Right lobe of liver (tissue), 6 donors: Measurements from ENCODE around the gene TYROBP. TPM values are rescaled to one million over a fixed set of nuclear protein-coding genes. Genes with fewer than 3 reads are reported as not detected.

Experiments used
- ATAC-seq, 4 donors: fragments of 200-7000 bp; cut with Tn5 transposase; one replicate each; pipeline ENCODE4 v1.9.1; 2020; ENCODE audit warnings: mild to moderate bottlenecking in 4 of 4, moderate library complexity in 4 of 4
- DNase-seq, 3 donors: peaks; one replicate each; pipeline ENCODE4 v3.0.0-alpha.2; 2020
- H3K27ac ChIP-seq, 3 donors: fragments of 200-600 bp; one replicate each; pipeline ENCODE4 v1.8.0; 2022
- H3K27me3 ChIP-seq, 2 donors: fragments of 200-600 bp; one replicate each; pipeline ENCODE4 v1.8.0; 2022
- H3K36me3 ChIP-seq, 4 donors: fragments of 200-600 bp; sonication (generic) in 1 of 4; one replicate each; pipeline versions ENCODE4 v1.5.1 to v1.8.0; 2017 to 2022; ENCODE audit warnings: control low read depth in 1 of 4
- H3K4me1 ChIP-seq, 4 donors: fragments of 200-600 bp; sonication (generic) in 1 of 4; one replicate each; pipeline versions ENCODE4 v1.5.1 to v1.8.0; 2017 to 2022; ENCODE audit warnings: control low read depth in 1 of 4
- H3K4me3 ChIP-seq, 3 donors: fragments of 200-600 bp; one replicate each; pipeline ENCODE4 v1.8.0; 2022
- H3K9me3 ChIP-seq, 4 donors: fragments of 200-600 bp; sonication (generic) in 1 of 4; one replicate each; pipeline versions ENCODE4 v1.5.1 to v1.8.0; 2017 to 2022; ENCODE audit warnings: control low read depth in 1 of 4
- POLR2A ChIP-seq: fragments of 450-650 bp; IDR thresholded peaks from one replicate; pipeline ENCODE4 v1.6.1; 2017; ENCODE audit warnings: antibody characterized with exemption, mild to moderate bottlenecking
- WGBS: methylation state at CpG from one replicate; pipeline ENCODE4 v1.1.6; 2018; ENCODE audit warnings: low coverage, low lambda C conversion rate; ENCODE audit not compliant: insufficient coverage; ENCODE audit errors: missing lambda C conversion rate; 5-methylcytosine and 5-hydroxymethylcytosine counted together
- intact Hi-C, 2 donors: fragments of 100-400 bp; cut with DNase I; formaldehyde crosslinking; loops; one replicate each; pipeline versions ENCODE4 v1.11.2 to v1.14.1; 2022
- total RNA-seq, 6 experiments: library from RNA; depleted of rRNA in 2 of 6; stranded (reverse); fragments of >200 nt in 2 of 6; fragmentation: NEBNext Ultra II Directional in 3 of 6; extraction: Animal tissue kit (Norgen Biotek cat#: 25700) in 3 of 6; gene quantifications; one replicate each; pipeline versions ENCODE4 v1.1.0 to v1.2.4, GENCODE V29; 2016 to 2023
- TF ChIP-seq, protein P1 (sequence below), 4 donors: fragments of 200-600 bp in 3 of 4; fragments of 450-650 bp in 1 of 4; IDR thresholded peaks; one replicate each; pipeline versions ENCODE4 v1.5.1 to v1.8.0; 2016 to 2022; ENCODE audit warnings: antibody characterized with exemption in 4 of 4, mild to moderate bottlenecking in 2 of 4
- donor health status: DM: no; HTN: yes; CAD: no.
- donor health status: DM: no; HTN: no; CAD: no.
- donor health status: DM: no; HTN: no; CAD: no.
- donor health status: DM: no; HTN: yes; CAD: no.
- donor health status: DM: no; HTN: yes; CAD: no.

The TYROBP gene
- total RNA-seq, 6 experiments from 2014 or later = 15.6 to 77.8 (median 29.7) TPM

DNA sequence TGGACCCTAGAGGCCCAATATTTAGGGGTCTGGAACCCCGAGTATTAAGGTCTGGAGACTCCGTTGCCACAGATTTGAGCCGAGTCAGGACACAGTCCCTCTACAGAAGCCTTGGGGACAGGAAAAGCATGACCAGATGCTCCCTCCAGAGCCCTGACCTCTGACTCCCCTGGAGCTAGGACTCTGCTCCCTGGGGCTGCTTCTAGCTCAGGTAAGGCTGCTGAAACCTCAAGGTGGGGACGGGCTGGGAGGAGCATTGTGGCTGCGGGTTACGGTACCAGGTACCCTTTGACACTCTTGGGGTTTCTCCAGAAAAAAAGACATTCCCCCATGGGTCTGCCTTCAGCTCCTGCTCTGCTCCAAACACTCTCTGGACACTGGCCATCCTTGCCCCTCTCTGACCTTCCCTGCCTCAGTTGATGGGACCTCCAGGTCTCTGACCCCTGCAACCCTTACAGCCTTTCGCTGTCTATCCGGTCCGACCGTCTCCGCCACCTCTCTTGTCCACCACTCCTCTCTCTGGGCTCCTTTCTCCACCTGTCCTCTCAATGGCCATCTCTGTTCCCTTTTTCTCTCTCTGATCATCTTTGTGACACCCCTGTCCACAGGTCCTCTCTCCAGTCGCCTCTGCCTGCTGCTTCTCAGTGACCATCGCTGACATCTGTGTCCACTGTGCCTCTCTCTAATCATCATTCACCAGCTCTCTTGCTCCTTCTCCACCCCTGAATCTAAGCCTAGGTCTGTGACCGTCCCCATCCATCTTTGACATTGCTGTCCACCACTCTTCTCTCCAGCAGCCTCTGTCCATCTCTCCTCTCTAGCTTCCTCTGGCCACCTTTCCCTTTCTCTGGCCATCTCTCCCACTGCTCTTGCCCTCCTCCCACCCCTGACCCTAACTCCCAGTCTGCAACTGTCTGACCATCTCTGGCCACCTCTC, 29.5 kb upstream of the TYROBP start:
- TF ChIP-seq, protein P1, sequence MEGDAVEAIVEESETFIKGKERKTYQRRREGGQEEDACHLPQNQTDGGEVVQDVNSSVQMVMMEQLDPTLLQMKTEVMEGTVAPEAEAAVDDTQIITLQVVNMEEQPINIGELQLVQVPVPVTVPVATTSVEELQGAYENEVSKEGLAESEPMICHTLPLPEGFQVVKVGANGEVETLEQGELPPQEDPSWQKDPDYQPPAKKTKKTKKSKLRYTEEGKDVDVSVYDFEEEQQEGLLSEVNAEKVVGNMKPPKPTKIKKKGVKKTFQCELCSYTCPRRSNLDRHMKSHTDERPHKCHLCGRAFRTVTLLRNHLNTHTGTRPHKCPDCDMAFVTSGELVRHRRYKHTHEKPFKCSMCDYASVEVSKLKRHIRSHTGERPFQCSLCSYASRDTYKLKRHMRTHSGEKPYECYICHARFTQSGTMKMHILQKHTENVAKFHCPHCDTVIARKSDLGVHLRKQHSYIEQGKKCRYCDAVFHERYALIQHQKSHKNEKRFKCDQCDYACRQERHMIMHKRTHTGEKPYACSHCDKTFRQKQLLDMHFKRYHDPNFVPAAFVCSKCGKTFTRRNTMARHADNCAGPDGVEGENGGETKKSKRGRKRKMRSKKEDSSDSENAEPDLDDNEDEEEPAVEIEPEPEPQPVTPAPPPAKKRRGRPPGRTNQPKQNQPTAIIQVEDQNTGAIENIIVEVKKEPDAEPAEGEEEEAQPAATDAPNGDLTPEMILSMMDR (IDR thresholded peaks at IDR 0.05) = no peak
- no peak for TF ChIP-seq POLR2A
- DNase-seq = peak in 1 of 3 donors; percentile 43
- no peaks in the 10 kb centered on the region for H3K27me3 ChIP-seq
- WGBS = 30% methylated on average over 13 of the region's 14 CpGs
- peaks cover 0 to 23% (median 5%) of the 10 kb centered on the region in 4 donors for H3K4me1 ChIP-seq
- peaks cover 0 to 2% (median 0%) of the 10 kb centered on the region in 4 donors for H3K36me3 ChIP-seq
- H3K4me3 ChIP-seq = peak overlapping the region in 2 of 3 donors; percentile 44 to 59
- ATAC-seq = peak; percentile 6 to 29 (median 20)
- intact Hi-C loops = loop anchor here (5.0 kb wide), 2 partner anchors 55 to 60 kb away; no protein-coding TSS in a partner anchor
- no peak overlapping the region for H3K27ac ChIP-seq
- H3K9me3 ChIP-seq = no peaks in the 10 kb centered on the region

DNA sequence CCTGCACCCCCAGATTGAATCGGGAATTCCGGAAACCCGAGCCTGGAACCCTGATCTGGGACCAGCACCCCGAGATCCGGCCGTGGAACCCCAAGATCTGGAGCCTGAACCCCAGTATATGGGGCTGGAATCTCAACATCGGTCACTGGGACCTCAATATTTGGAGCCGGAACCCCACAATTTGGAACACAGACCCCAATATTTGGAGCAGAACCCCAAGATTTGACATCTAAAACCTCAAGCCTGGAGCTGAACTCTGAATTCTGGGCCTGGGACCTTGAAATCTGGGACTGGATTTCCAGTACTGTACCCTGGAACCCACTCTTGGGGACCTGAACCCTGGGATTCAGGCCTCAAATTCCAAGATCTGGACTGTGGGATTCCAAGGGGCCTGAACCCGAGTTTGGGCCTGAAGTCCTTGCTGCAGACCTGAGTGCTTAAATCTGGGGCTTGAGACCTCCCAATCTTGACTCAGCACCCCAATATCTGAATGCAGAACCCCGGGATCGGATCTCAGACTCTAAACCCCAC, 28.7 kb upstream of the TYROBP start:
- no peaks in the 10 kb centered on the region for H3K27me3 ChIP-seq
- WGBS = 13% methylated on average over 8 of the region's 11 CpGs
- H3K36me3 ChIP-seq = peaks cover 0 to 2% (median 0%) of the 10 kb centered on the region in 4 donors
- no peaks in the 10 kb centered on the region for H3K9me3 ChIP-seq
- H3K4me1 ChIP-seq = peaks cover 0 to 23% (median 2%) of the 10 kb centered on the region in 4 donors
- TF ChIP-seq, protein P1 (IDR thresholded peaks at IDR 0.05) = no peak
- TF ChIP-seq POLR2A = no peak
- H3K27ac ChIP-seq = peak overlapping the region in 2 of 3 donors; percentile 5 to 13
- intact Hi-C loops = loop anchor here (5.0 kb wide), 2 partner anchors 55 to 60 kb away; no protein-coding TSS in a partner anchor
- H3K4me3 ChIP-seq = peak overlapping the region; percentile 44 to 59 (median 56)
- DNase-seq = no peak
- ATAC-seq = no peak

DNA sequence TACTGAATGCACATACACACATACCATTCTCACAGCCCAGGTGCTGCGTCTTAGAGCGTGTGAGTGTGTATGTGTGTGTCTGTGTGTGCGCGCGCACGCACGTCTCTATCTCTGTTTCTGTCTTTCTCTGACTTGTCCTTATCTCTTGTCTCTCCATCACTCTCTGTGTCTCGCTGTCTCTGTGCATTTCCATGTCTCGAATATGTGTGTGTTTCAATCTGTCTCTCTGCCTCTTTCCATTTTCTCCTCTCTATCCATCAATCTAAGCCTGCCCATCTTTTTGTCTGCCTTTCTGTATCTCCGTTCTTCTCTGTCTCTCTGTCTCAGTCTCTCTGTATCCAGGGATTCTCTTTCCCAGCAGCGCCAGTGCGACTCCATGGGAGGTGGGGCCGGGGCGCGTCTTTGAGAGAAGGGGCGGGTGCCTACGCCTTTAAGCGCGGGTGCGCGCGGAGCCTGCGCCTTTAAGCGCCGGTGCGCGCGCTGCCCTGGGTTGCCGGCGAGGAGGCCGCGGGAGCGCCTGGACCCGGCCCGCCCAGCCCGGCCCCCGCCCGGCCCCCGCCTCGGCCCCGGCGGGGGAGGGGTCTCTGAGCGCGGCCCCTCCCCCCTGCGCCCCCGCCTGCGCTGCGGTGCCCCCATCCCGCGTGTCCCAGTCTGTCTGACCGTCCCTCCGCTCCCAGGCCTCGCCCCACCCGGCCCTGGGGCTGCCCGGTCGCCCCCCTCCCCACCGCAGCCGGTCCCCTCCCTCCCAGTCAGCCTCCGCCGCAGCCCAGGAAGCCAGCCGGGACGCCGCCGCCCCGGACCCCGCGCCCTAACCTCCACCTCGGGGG, 28.0 kb upstream of the TYROBP start, which contains the start of gene LRFN3:
Gene LRFN3, plus strand, starts transcription at position 464 of the 827 bp plus-strand sequence. CDS start 3,052 bp downstream, outside the sequence.
- Histone ChIP-seq H3K36me3 (peaks cover 0 to 2% (median 0%) of the 10 kb centered on the region in 4 donors), H3K9me3 (no peaks in the 10 kb centered on the region), H3K27me3 (no peaks in the 10 kb centered on the region), H3K27ac (peak within 1 kb of the TSS in 2 of 3 donors; percentile 5 to 13), H3K4me3 (peak within 1 kb of the TSS; percentile 44 to 59 (median 56)), H3K4me1 (peaks cover 0 to 25% (median 3%) of the 10 kb centered on the region in 4 donors)
- intact Hi-C loops = loop anchor here (5.0 kb wide), 2 partner anchors 54 to 59 kb away; no protein-coding TSS in a partner anchor
- TF ChIP-seq, protein P1 (IDR thresholded peaks at IDR 0.05) = no peak
- TF ChIP-seq POLR2A = no peak
- ATAC-seq (peak; percentile 29 to 57 (median 39)), DNase-seq (peak; percentile 71 to 75 (median 72))
- WGBS = 4% methylated on average over 49 of the region's 68 CpGs
